NCI-H128 (cell line): ENCODE measurements around the gene GOLGA6L7.
"Not testable (repeated sequence)": the region's sequence is repeated elsewhere in the genome, so short reads cannot be mapped to it uniquely, and the experiment has no call there.

Source experiments
- DNase-seq: peaks from one replicate; lab custom pipeline; 2025; ENCODE audit not compliant: unreplicated experiment; lab: John Stamatoyannopoulos, UW

GOLGA6L7 gene, protein sequence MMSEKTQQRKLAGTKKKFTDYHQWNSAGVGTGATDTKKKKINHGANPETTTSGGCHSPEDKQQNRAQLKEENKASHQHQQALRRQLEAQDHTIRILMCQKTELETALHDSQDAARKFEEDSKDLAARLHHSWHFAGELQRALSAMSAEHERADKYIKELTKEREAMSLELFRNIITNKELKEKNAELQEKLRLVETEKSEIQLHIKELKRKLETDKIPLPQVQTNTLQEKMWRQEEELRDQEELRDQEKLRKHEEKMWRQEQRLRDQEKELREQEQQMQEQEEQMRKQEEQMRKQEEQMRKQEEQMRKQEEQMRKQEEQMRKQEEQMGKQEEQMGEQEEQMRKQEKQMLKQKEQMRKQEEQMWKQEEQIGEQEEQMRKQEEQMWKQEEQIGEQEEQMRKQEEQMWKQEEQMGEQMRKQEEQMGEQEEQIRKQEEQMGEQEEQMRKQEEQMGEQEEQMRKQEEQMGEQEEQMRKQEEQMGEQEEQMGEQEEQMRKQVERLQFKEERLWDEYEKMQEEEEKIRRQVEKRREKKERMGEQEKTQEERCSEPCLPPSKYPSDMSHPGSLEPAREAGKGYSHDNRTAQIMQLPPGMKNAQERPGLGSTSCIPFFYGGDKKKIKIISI

DNA sequence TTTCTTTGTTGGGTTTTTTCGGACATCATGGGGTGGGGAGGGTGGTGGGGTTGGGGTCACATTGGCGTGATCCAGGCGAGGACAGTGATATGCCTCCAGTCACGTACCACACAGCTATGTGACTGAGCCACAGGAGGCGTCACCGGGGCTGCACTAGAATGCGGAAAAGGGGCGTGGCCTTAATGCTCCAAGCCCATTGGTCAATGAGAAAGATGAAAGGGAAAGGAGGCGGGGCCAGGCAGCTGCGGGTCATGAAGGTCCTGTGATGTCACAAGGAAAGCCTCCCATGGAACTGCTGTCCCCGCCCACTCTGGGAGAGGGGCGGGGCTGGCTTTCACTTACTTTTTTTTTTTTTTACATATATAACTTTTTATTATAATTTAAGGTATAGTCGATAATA is at the start of gene GOLGA6L7:
Gene GOLGA6L7 (minus strand): TSS at position 124 of the 400 bp plus-strand sequence. CDS start 95 bp downstream, at position 29.
- DNase-seq, result not testable (repeated sequence)

DNA sequence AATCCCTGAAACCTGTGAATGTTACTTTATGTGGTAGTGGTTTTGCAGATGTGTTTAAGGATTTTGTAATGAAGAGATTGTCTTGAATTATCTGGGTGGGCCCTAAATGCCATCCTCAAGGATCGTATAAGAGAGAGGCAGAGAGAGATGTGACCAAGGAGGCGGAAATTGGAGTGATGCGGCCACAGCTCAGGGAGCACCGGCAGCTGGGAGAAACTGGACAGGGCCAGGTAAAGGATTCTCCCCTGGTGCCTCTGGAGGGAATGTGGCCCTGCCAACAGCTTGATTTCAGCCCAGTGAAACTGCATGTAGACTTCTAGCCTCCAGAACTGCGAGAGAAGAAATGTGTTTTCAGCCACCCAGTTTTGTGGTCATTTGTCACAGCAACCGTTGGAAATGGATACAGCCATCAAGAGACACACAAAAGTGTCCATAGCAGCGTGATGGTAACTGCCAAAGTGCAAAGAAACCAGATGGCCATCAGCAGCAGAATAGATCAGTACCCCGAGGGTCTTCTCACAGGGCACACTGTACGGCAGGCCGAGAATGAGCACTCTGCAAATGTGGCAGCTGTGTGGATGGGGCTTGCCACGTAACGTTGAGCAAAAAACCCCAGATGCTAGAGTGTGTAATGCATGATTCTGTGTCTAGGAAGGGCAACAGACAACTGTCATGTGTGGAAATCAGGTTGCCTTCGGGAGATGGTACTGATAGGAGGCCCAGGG is 49.6 kb upstream of the GOLGA6L7 start:
- DNase-seq, result no peak

- no peak for DNase-seq
These were observed 48.5 kb upstream of the GOLGA6L7 start for GRCh38 chr15:28896951-28897350.

DNA sequence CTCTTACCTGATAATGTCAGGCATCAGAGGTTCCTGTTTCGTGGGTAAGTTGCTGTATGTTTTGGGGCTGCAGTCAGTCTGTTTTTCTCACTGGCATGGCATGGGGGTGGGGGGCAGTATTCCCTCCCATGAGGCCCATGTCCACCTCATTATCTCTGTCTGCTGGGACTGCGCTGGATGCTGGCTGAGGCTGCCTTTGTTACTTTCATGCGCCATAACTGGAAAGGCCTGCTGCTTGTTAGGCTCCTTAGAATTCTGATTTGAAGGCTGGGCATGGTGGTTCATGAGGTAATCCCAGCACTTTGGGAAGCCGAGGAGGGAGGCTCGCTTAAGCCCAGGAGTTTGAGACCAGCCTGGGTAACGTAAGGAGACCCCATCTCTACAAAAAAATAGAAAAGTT is 47.1 kb upstream of the GOLGA6L7 start:
- no peak for DNase-seq

- DNase-seq, result no peak
These were observed 46.7 kb upstream of the GOLGA6L7 start for GRCh38 chr15:28895146-28895545.

- DNase-seq, result no peak
These were observed 46.2 kb upstream of the GOLGA6L7 start for GRCh38 chr15:28894631-28895030.

- DNase-seq, result no peak
These were observed 44.6 kb upstream of the GOLGA6L7 start for GRCh38 chr15:28892789-28893610.

DNA sequence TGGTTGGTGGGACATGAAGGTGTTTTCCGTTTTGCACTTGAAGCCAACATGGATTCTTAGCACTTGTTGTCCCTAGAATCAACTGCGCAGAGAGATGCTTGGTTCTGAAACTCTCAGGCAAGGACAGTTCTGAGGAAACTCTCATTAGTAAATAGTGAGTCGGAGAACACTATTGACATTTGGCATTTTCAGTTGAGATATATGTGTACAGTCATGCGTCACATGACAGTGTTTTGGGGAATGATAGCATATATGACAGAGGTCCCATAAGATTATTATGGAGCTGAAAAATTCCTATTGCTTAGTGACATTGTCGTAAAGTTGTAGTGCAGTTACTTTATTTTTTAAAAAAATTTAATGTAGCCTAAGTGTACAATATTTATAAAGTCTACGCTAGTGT is 43.1 kb upstream of the GOLGA6L7 start:
- no peak for DNase-seq

DNA sequence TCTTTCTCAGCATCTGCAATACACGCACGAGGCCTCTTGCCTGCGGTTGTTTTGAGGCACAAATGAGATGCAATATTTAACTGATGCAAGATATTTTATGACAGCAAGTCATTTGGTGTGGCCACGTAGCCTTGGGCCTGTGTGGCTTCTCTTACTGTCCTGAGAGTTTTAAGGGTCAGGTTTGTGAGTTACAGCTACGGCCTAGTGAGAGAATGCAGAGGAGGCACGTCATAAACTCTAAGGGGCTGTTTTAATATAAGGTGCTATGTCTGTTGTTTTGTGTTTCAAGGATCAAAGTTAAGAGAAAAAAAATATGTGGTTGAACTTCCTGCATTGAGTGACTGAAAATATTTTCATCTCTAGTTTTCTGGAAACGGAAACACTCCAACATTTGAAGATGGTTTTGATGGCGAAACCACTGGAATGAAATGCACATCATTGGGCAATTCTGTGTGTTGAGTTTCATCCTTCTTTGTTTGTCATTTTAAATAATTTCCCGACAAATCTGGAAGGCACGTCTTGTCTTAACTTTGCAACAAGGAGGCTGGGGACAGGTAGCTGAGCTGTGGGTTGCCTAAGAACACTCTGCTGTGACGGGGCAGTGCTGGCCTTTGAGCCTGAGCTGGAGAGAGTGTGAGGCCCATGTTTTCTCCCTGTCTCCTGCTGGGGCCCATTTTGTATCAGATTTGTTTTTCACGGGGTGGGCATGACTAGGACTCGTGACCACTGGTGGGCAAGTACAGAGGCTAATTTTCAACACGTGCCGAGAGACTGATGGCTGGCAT is 42.5 kb upstream of the GOLGA6L7 start:
- DNase-seq, result no peak

- not testable (repeated sequence) for DNase-seq
These were observed 41.8 kb upstream of the GOLGA6L7 start for GRCh38 chr15:28890291-28890690.

DNA sequence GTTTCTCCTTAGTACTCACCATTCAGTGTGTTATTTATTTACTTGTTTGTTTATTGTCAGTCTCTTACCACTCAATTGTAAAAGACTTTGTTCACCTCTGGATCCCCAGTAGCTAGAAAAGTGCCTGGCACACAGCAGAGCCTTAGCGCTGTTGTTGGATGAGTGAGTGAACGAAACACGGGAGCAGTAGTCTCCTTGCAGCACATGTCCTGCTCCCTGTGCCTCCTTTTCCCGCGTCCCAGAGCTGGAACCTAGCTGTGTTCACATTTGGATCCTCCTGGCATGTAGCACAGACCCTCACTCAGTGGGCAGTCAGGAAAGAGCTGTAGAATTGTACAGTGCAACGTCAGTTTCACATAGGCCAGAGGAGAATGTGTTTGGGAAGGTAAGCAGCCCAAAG is 41.4 kb upstream of the GOLGA6L7 start:
- not testable (repeated sequence) for DNase-seq

- no peak for DNase-seq
These were observed 40.9 kb upstream of the GOLGA6L7 start for GRCh38 chr15:28889346-28889745.

DNA sequence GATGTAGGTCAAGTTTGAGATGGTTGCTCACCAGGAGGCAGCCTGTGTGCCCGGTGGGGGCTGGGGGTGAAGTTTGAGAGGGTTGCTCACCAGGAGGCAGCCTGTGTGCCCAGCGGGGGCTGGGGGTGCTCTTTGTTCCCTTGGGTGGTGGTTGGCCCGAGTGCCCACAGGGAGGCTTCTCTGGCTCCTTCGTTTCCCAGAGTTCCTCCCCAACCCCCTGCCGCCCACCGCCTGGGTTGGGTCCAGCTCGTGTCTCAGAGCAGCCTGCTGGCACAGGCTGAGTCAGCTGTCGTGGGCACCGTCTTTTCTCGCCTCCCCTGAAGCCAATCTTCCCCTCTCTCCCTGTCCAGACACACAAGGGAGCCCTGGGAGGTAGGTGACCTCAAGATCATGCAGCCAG is 40.5 kb upstream of the GOLGA6L7 start:
- DNase-seq, result no peak

DNA sequence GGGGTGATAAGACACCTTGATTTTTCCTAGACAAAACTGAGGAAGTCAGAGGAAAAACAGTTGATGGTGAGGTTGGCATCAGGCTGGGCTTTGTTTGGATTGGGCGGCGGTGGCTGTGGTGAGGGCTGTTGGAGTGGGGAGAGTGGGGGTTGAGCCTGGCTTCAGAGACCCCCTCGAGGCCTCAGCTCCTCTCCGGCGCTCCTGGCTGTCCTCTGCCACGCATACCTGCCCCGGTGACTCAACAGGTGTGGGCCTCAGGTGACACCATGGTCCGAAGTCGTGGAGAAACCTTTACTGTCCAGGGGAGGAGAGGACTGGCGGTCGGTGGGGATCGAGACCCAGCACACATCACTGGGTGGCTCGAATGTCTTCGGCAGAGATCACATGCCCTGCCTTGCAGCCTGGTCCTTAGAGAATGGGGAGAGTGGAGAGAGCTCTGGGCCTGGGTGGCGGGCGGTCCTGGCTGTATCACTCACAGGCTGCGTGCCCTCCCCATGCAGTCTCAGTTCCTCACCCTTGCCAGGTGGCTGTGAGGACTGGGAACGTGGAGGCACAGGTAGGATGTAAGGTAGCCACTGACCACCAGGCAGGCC is 40.0 kb upstream of the GOLGA6L7 start:
- DNase-seq, result no peak

GRCh38 chr15:28887339-28888174 is 39.1 kb upstream of the GOLGA6L7 start:
- DNase-seq, result no peak

- DNase-seq, result no peak
These were observed 38.2 kb upstream of the GOLGA6L7 start for GRCh38 chr15:28886431-28887338.

- DNase-seq, result no peak
These were observed 37.4 kb upstream of the GOLGA6L7 start, which contains the start of gene APBA2 for GRCh38 chr15:28885630-28886430. Gene APBA2 (plus strand): TSS chr15:28885974. CDS start chr15:29053885, 167,911 bp downstream.
